ENCODE data around the gene BPNT1. TPM values are rescaled to one million over a fixed set of nuclear protein-coding genes. Genes with fewer than 3 reads are reported as not detected.

BPNT1 gene
- total RNA-seq, 1 experiment from 2014 or later, result 25.2 TPM

DNA sequence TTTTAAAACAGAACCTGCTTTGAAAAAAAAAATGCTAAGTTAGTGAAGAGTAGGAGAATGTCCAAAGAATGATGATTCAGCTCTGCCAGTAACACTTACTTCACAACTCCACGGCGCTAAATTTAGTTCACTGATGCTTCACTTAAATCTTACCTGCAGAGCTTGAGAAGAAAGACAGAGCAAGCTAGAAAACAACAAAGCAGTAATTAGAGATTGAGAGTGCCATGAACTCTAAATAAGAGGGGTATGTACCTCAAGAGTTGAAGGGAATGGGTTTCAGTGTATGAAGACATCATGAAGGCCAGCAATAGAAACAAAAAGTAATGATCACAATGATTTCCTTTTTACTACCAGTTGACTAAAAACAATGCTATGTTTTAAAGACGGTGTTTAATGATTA lies 76.1 kb downstream of the BPNT1 start:
- POLR2A ChIA-PET, result no interaction called here
- H4K20me1 ChIP-seq (ENCODE audit: insufficient read depth), result no peaks in the 10 kb centered on the region

DNA sequence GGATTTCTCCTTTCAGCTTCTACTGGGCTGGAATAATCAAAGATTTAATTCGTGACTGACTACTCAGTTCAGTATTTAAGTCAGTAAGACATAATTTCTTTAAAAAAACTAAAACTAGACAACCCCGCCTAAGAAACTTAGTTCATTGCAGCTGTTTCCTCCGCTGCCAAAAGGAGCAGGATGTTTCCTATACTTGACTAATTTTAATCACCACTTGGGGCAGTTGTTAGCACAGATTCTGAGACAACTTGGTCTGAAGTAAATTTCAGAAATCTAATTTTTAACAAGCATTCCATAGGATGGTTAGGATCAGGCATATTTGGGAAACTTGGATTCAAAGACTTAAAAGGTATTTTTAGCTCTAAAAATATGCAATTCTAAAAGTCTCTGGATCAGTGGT lies 77.3 kb downstream of the BPNT1 start:
- CTCF ChIA-PET, result interaction anchor here (1.1 kb wide), 2 partner anchors 22 to 34 kb away, joined by 3 read pairs; no protein-coding TSS in a partner anchor
- Histone ChIP-seq H3K4me1 (ENCODE audit: control insufficient read depth in 1 of 2, insufficient read depth in 2 of 2, low read length in 2 of 2) (peaks cover 0 to 2% of the 10 kb centered on the region in 2 experiments; a peak in 1 of 4 replicates), H3K27me3 (ENCODE audit: insufficient read depth, low read length) (no peaks in the 10 kb centered on the region), H3K9me2 (ENCODE audit: insufficient read depth) (no peaks in the 10 kb centered on the region), H3K9ac (ENCODE audit: low read length) (no peak overlapping the region), H3K27ac (ENCODE audit: low read depth, low read length) (no peak overlapping the region), H3K4me3 (replicated peaks in 1 of 2; ENCODE audit: low read depth in 1 of 2, low read length in 2 of 2) (no peak overlapping the region), H2AFZ (ENCODE audit: low read depth, low read length, poor library complexity, severe bottlenecking) (no peak overlapping the region), H3K9me3 (ENCODE audit: control insufficient read depth in 1 of 2, insufficient read depth in 1 of 2, low read depth in 1 of 2, low read length in 2 of 2) (no peaks in the 10 kb centered on the region), H3K79me2 (ENCODE audit: insufficient read depth, low read length) (0 out of 2 replicates have a peak, but pooled peaks cover 4% of the 10 kb centered on the region), H3K4me2 (ENCODE audit: low read length) (no peak overlapping the region), H3K36me3 (ENCODE audit: control insufficient read depth in 1 of 2, insufficient read depth in 2 of 2, low read length in 2 of 2) (peaks cover 2 to 13% of the 10 kb centered on the region in 2 experiments; a peak in 3 of 4 replicates), H4K20me1 (ENCODE audit: insufficient read depth) (no peaks in the 10 kb centered on the region)
- BruUV-seq (replicated peaks), result no TSS peak
- DNase-seq (ENCODE audit: low read depth, low spot score), result no peak
- RAD21 ChIA-PET (ENCODE audit: low non-redundant PET in 1 of 2, low total read pairs in 2 of 2, uncharacterized antibody in 2 of 2, unreplicated experiment in 2 of 2), result no interaction called here
- POLR2A ChIA-PET, result interaction anchor here (1.3 kb wide), 1 partner anchor 21 kb away, joined by 3 read pairs; no protein-coding TSS in a partner anchor
- intact Hi-C loops (cut with micrococcal nuclease), result no loop called here
- TF ChIP-seq FOSL1 (IDR thresholded peaks at IDR 0.05; ENCODE audit: low read depth), result no peak
- TF ChIP-seq, protein P1, sequence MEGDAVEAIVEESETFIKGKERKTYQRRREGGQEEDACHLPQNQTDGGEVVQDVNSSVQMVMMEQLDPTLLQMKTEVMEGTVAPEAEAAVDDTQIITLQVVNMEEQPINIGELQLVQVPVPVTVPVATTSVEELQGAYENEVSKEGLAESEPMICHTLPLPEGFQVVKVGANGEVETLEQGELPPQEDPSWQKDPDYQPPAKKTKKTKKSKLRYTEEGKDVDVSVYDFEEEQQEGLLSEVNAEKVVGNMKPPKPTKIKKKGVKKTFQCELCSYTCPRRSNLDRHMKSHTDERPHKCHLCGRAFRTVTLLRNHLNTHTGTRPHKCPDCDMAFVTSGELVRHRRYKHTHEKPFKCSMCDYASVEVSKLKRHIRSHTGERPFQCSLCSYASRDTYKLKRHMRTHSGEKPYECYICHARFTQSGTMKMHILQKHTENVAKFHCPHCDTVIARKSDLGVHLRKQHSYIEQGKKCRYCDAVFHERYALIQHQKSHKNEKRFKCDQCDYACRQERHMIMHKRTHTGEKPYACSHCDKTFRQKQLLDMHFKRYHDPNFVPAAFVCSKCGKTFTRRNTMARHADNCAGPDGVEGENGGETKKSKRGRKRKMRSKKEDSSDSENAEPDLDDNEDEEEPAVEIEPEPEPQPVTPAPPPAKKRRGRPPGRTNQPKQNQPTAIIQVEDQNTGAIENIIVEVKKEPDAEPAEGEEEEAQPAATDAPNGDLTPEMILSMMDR (IDR thresholded peaks at IDR 0.05 in 2 of 3, conservative IDR thresholded peaks at IDR 0.05 in 1 of 3; ENCODE audit: borderline replicate concordance in 1 of 3, insufficient read depth in 1 of 3, low read depth in 2 of 3, low read length in 2 of 3), result peak in 2 of 3 experiments; percentile 9 to 11; a peak in 2 of 6 replicates
- TF ChIP-seq, protein P2, sequence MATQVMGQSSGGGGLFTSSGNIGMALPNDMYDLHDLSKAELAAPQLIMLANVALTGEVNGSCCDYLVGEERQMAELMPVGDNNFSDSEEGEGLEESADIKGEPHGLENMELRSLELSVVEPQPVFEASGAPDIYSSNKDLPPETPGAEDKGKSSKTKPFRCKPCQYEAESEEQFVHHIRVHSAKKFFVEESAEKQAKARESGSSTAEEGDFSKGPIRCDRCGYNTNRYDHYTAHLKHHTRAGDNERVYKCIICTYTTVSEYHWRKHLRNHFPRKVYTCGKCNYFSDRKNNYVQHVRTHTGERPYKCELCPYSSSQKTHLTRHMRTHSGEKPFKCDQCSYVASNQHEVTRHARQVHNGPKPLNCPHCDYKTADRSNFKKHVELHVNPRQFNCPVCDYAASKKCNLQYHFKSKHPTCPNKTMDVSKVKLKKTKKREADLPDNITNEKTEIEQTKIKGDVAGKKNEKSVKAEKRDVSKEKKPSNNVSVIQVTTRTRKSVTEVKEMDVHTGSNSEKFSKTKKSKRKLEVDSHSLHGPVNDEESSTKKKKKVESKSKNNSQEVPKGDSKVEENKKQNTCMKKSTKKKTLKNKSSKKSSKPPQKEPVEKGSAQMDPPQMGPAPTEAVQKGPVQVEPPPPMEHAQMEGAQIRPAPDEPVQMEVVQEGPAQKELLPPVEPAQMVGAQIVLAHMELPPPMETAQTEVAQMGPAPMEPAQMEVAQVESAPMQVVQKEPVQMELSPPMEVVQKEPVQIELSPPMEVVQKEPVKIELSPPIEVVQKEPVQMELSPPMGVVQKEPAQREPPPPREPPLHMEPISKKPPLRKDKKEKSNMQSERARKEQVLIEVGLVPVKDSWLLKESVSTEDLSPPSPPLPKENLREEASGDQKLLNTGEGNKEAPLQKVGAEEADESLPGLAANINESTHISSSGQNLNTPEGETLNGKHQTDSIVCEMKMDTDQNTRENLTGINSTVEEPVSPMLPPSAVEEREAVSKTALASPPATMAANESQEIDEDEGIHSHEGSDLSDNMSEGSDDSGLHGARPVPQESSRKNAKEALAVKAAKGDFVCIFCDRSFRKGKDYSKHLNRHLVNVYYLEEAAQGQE (IDR thresholded peaks at IDR 0.05; ENCODE audit: low read depth), result no peak
- no peak for ATAC-seq

More for the DNA sequence above, 76.1 kb downstream of the BPNT1 start:
- no peaks in the 10 kb centered on the region for H3K4me1 ChIP-seq (ENCODE audit: control insufficient read depth in 1 of 2, insufficient read depth in 2 of 2, low read length in 2 of 2)
- no TSS peak for BruUV-seq (replicated peaks)
- no peaks in the 10 kb centered on the region for H3K9me3 ChIP-seq (ENCODE audit: control insufficient read depth in 1 of 2, insufficient read depth in 1 of 2, low read depth in 1 of 2, low read length in 2 of 2)
- no peak overlapping the region for H2AFZ ChIP-seq (ENCODE audit: low read depth, low read length, poor library complexity, severe bottlenecking)
- ATAC-seq (no peak), DNase-seq (ENCODE audit: low read depth, low spot score) (no peak)
- H3K4me2 ChIP-seq (ENCODE audit: low read length), result no peak overlapping the region
- H3K36me3 ChIP-seq (ENCODE audit: control insufficient read depth in 1 of 2, insufficient read depth in 2 of 2, low read length in 2 of 2), result peaks cover 9 to 24% of the 10 kb centered on the region in 2 experiments; a peak in 3 of 4 replicates
- RAD21 ChIA-PET (ENCODE audit: low non-redundant PET in 1 of 2, low total read pairs in 2 of 2, uncharacterized antibody in 2 of 2, unreplicated experiment in 2 of 2), result no interaction called here
- no peak overlapping the region for H3K27ac ChIP-seq (ENCODE audit: low read depth, low read length)
- no peak overlapping the region for H3K9ac ChIP-seq (ENCODE audit: low read length)
- CTCF ChIA-PET, result no interaction called here
- no peak overlapping the region for H3K4me3 ChIP-seq (replicated peaks in 1 of 2; ENCODE audit: low read depth in 1 of 2, low read length in 2 of 2)
- H3K9me2 ChIP-seq (ENCODE audit: insufficient read depth), result no peaks in the 10 kb centered on the region
- no peaks in the 10 kb centered on the region for H3K27me3 ChIP-seq (ENCODE audit: insufficient read depth, low read length)
- no peak for TF ChIP-seq RAD21 (IDR thresholded peaks at IDR 0.05; ENCODE audit: low read depth)
- H3K79me2 ChIP-seq (ENCODE audit: insufficient read depth, low read length), result 0 out of 2 replicates have a peak, but pooled peaks cover 4% of the 10 kb centered on the region
- intact Hi-C loops (cut with micrococcal nuclease), result no loop called here
